OCI-LY7 (cell line): Measurements from ENCODE around the gene KMO. TPM values are rescaled to one million over a fixed set of nuclear protein-coding genes. Genes with fewer than 3 reads are reported as not detected.

ENCODE experiments used
- BruUV-seq: library from RNA; stranded (reverse); fragments of 400-500 nt; replicated peaks from 2 replicates; lab custom pipeline; 2021; lab: Mats Ljungman, UMichigan
- CTCF ChIA-PET: fragments of 300-600 bp; sonication (Branson Sonifier 250); formaldehyde crosslinking; loops from one replicate; lab custom pipeline; 2022; ENCODE audit warnings: antibody characterized with exemption; ENCODE audit not compliant: unreplicated experiment; lab: Charles Lee
- POLR2A ChIA-PET: fragments of 300-600 bp; sonication (Branson Sonifier 250); formaldehyde crosslinking; loops from one replicate; lab custom pipeline; 2022; ENCODE audit warnings: antibody characterized with exemption; lab: Charles Lee
- DNase-seq: peaks from one replicate; pipeline ENCODE4 v3.0.0-alpha.2; 2015; ENCODE audit warnings: low spot score
- H2AFZ ChIP-seq: fragments of 200-600 bp; sonication (generic), shearing (Covaris generic); 2 replicates; pipeline ENCODE4 v1.6.1; 2014; ENCODE audit warnings: mild to moderate bottlenecking, antibody characterized with exemption, low read length, moderate library complexity
- H3K27ac ChIP-seq: fragments of 200-600 bp; sonication (generic); 2 replicates; pipeline ENCODE4 v1.5.1; 2014; ENCODE audit warnings: mixed run types, low read depth, mild to moderate bottlenecking, moderate library complexity, low read length, inconsistent platforms; ENCODE audit not compliant: poor library complexity, severe bottlenecking
- H3K36me3 ChIP-seq: fragments of 200-600 bp; sonication (generic); 2 replicates; pipeline ENCODE4 v1.6.1; 2014; ENCODE audit warnings: mild to moderate bottlenecking, antibody characterized with exemption, low read length, moderate library complexity, mixed read lengths; ENCODE audit not compliant: insufficient read depth
- H3K4me1 ChIP-seq: fragments of 200-600 bp; sonication (generic); 2 replicates; pipeline ENCODE4 v1.5.1; 2014; ENCODE audit warnings: mild to moderate bottlenecking, low read length; ENCODE audit not compliant: insufficient read depth, poor library complexity, severe bottlenecking
- H3K4me2 ChIP-seq: fragments of 200-600 bp; sonication (generic); 2 replicates; pipeline ENCODE4 v1.6.1; 2014; ENCODE audit warnings: mild to moderate bottlenecking, low read length
- H3K4me3 ChIP-seq: fragments of 200-600 bp; sonication (generic); 2 replicates; pipeline ENCODE4 v1.5.1; 2014; ENCODE audit warnings: mild to moderate bottlenecking, low read depth, low read length; ENCODE audit not compliant: poor library complexity, severe bottlenecking
- H3K79me2 ChIP-seq: fragments of 200-600 bp; sonication (generic); 2 replicates; pipeline ENCODE4 v1.6.1; 2016; ENCODE audit warnings: low read depth, mild to moderate bottlenecking, low read length, moderate library complexity, mixed read lengths; ENCODE audit not compliant: insufficient read depth
- H3K9me2 ChIP-seq: fragments of 200-600 bp; sonication (generic); 2 replicates; pipeline ENCODE4 v1.6.1; 2016; ENCODE audit warnings: mild to moderate bottlenecking, low read length, mixed read lengths; ENCODE audit not compliant: insufficient read depth
- H3K9me3 ChIP-seq: fragments of 200-600 bp; sonication (generic); 2 replicates; pipeline ENCODE4 v1.6.1; 2014; ENCODE audit warnings: mild to moderate bottlenecking, mixed run types, low read length, mixed read lengths
- H4K20me1 ChIP-seq: fragments of 200-600 bp; sonication (generic); 2 replicates; pipeline ENCODE4 v1.6.1; 2014; ENCODE audit warnings: mild to moderate bottlenecking, antibody characterized with exemption, low read length, moderate library complexity, mixed read lengths; ENCODE audit not compliant: insufficient read depth
- CTCF ChIP-seq: fragments of 200-600 bp; sonication (generic); conservative IDR thresholded peaks from 2 replicates; pipeline ENCODE4 v1.5.1; 2014; ENCODE audit warnings: mild to moderate bottlenecking, antibody characterized with exemption, low read length, moderate library complexity, mixed read lengths
- EZH2phosphoT487 ChIP-seq: fragments of 200-600 bp; sonication (generic); IDR thresholded peaks from 2 replicates; pipeline ENCODE4 v1.6.1; 2018; ENCODE audit warnings: low read depth, borderline replicate concordance, mild to moderate bottlenecking, mixed run types, antibody characterized with exemption, low read length, moderate library complexity, mixed read lengths
- intact Hi-C: fragments of 100-400 bp; cut with micrococcal nuclease; formaldehyde crosslinking; loops from one replicate; pipeline ENCODE4 v1.10.0; 2022; ENCODE audit not compliant: unreplicated experiment
- total RNA-seq, 2 experiments: library from RNA; depleted of rRNA in 1 of 2; stranded (reverse); fragments of >200 nt in 1 of 2; shearing (Covaris generic) in 1 of 2; gene quantifications; 2 replicates each; pipeline ENCODE4 v1.2.3, GENCODE V29; 2014 to 2022

KMO gene
- total RNA-seq, 2 experiments from 2014 or later: 3.2 to 14.2 TPM

- no peak for DNase-seq
- TF ChIP-seq CTCF (no peak), EZH2phosphoT487 (no peak)
- Histone ChIP-seq H3K4me1 (peaks cover 23% of the 10 kb centered on the region), H3K79me2 (0 out of 2 replicates have a peak, but pooled peaks cover 4% of the 10 kb centered on the region), H3K4me2 (no peak overlapping the region), H3K9me3 (no peaks in the 10 kb centered on the region), H4K20me1 (no peaks in the 10 kb centered on the region), H3K4me3 (no peak overlapping the region), H2AFZ (no peak overlapping the region), H3K36me3 (peaks cover 29% of the 10 kb centered on the region), H3K9me2 (no peaks in the 10 kb centered on the region), H3K27ac (no peak overlapping the region)
- POLR2A ChIA-PET: interaction anchor here (1.7 kb wide), 1 partner anchor 19 kb away, joined by 5 read pairs; no protein-coding TSS in a partner anchor
- no TSS peak for BruUV-seq
- CTCF ChIA-PET: no interaction called here
- intact Hi-C loops: no loop called here
Measured at GRCh38 chr1:241630476-241630875, 98.3 kb downstream of the KMO start.

DNA sequence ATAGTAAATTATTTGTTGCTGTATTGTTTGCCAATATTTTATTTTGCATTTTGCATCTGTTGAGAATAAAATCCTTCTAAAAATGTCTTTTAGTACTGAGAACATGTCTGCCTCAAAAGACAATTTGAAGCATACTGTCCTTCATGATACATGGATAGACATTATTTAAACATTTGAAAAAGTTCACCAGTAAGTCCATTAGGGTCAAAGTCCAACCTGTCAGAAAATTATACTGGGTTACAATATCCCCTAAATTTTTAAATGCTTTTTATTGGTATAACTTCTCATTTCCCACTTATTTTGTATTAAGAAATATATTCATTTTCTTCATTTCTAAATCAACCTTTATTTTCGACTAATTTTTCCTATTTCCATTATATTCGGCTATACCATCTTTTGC is 98.7 kb downstream of the KMO start:
- H3K4me1 ChIP-seq: peaks cover 27% of the 10 kb centered on the region
- 0 out of 2 replicates have a peak, but pooled peaks cover 4% of the 10 kb centered on the region for H3K79me2 ChIP-seq
- no peaks in the 10 kb centered on the region for H3K9me3 ChIP-seq
- no peak overlapping the region for H3K27ac ChIP-seq
- no TSS peak for BruUV-seq
- no peak for TF ChIP-seq CTCF
- TF ChIP-seq EZH2phosphoT487: no peak
- ChIA-PET POLR2A (no interaction called here), CTCF (no interaction called here)
- H3K36me3 ChIP-seq: peaks cover 32% of the 10 kb centered on the region
- H3K4me2 ChIP-seq: no peak overlapping the region
- H4K20me1 ChIP-seq: no peaks in the 10 kb centered on the region
- no peak for DNase-seq
- H2AFZ ChIP-seq: no peak overlapping the region
- no peaks in the 10 kb centered on the region for H3K9me2 ChIP-seq
- no peak overlapping the region for H3K4me3 ChIP-seq
- intact Hi-C loops: no loop called here

DNA sequence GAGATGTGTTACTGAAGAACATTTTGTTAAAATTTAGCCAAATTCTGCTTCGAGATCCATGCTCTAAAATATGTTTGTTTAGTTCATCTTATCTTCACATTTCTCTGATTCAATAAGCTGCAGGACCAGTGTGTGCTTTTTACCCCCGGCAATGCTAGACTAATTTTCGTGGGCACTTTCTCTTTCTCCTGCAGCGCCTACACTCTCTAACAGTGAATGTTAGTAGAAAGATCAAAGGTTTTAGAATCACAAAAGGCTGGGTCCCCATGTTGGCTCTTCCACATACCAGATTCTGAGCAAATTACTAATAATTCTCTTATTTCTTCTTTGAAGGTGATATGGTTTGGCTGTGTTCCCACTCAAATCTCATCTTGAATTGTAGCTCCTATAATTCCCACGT is 99.5 kb downstream of the KMO start:
- no peaks in the 10 kb centered on the region for H3K9me2 ChIP-seq
- H3K79me2 ChIP-seq: 0 out of 2 replicates have a peak, but pooled peaks cover 4% of the 10 kb centered on the region
- DNase-seq: no peak
- no peak overlapping the region for H3K4me2 ChIP-seq
- H2AFZ ChIP-seq: no peak overlapping the region
- intact Hi-C loops: no loop called here
- ChIA-PET CTCF (no interaction called here), POLR2A (no interaction called here)
- H3K36me3 ChIP-seq: peaks cover 32% of the 10 kb centered on the region
- no peak overlapping the region for H3K27ac ChIP-seq
- H4K20me1 ChIP-seq: no peaks in the 10 kb centered on the region
- H3K9me3 ChIP-seq: no peaks in the 10 kb centered on the region
- no peak overlapping the region for H3K4me3 ChIP-seq
- TF ChIP-seq EZH2phosphoT487 (no peak), CTCF (no peak)
- peaks cover 35% of the 10 kb centered on the region for H3K4me1 ChIP-seq
- BruUV-seq: no TSS peak
